GM19463 (cell line): ENCODE data around the gene FRMD4A.

Experiments used
- ATAC-seq: cut with Tn5 transposase; IDR thresholded peaks from one replicate; pipeline ENCODE4 v1.9.1; 2021; ENCODE audit warnings: mild to moderate bottlenecking, moderate library complexity; ENCODE audit not compliant: unreplicated experiment

FRMD4A gene

GRCh38 chr10:14296065-14296709, 34.5 kb downstream of the FRMD4A start:
- ATAC-seq: no peak

- ATAC-seq: no peak
Observed at GRCh38 chr10:14294347-14295059, 36.2 kb downstream of the FRMD4A start.

- ATAC-seq: no peak
Observed at GRCh38 chr10:14293526-14293925, 37.2 kb downstream of the FRMD4A start.

- ATAC-seq: no peak
Observed at GRCh38 chr10:14291296-14291695, 39.4 kb downstream of the FRMD4A start.

- ATAC-seq: no peak
Observed at GRCh38 chr10:14285941-14286560, 44.7 kb downstream of the FRMD4A start.

- ATAC-seq: no peak
Observed at GRCh38 chr10:14282276-14282675, 48.4 kb downstream of the FRMD4A start.

GRCh38 chr10:14278533-14278932, 52.2 kb downstream of the FRMD4A start:
- ATAC-seq: no peak

GRCh38 chr10:14276210-14276609, 54.5 kb downstream of the FRMD4A start:
- no peak for ATAC-seq

- no peak for ATAC-seq
Observed at GRCh38 chr10:14271621-14272020, 59.1 kb downstream of the FRMD4A start.

GRCh38 chr10:14270370-14270769, 60.4 kb downstream of the FRMD4A start:
- no peak for ATAC-seq

- ATAC-seq: no peak
Observed at GRCh38 chr10:14265709-14266108, 65.0 kb downstream of the FRMD4A start.

- no peak for ATAC-seq
Observed at GRCh38 chr10:14262836-14263425, 67.8 kb downstream of the FRMD4A start.

GRCh38 chr10:14261336-14261735, 69.4 kb downstream of the FRMD4A start:
- no peak for ATAC-seq

- no peak for ATAC-seq
Observed at GRCh38 chr10:14259696-14260566, 70.8 kb downstream of the FRMD4A start.

GRCh38 chr10:14254368-14254767, 76.4 kb downstream of the FRMD4A start:
- ATAC-seq: no peak

GRCh38 chr10:14253711-14254110, 77.0 kb downstream of the FRMD4A start:
- ATAC-seq: no peak

GRCh38 chr10:14253079-14253478, 77.6 kb downstream of the FRMD4A start:
- ATAC-seq: no peak

- ATAC-seq: no peak
Observed at GRCh38 chr10:14250496-14251076, 80.1 kb downstream of the FRMD4A start.

GRCh38 chr10:14247377-14248116, 83.2 kb downstream of the FRMD4A start:
- no peak for ATAC-seq

GRCh38 chr10:14244801-14245211, 85.9 kb downstream of the FRMD4A start:
- ATAC-seq: no peak
